Prostate gland (tissue), 2 donors: ENCODE data around the gene ANGEL1. TPM values are rescaled to one million over a fixed set of nuclear protein-coding genes. Genes with fewer than 3 reads are reported as not detected.

Source experiments
- DNase-seq: peaks from one replicate; pipeline ENCODE4 v3.0.0-alpha.2; 2019; ENCODE audit warnings: low spot score
- H3K27ac ChIP-seq, 2 donors: fragments of 200-600 bp; sonication (generic); 2 replicates each; pipeline ENCODE4 v1.5.1; 2017 to 2019
- H3K27me3 ChIP-seq: fragments of 200-600 bp; sonication (generic); replicated peaks from 2 replicates; pipeline ENCODE4 v1.5.1; 2019; ENCODE audit not compliant: insufficient read depth
- H3K36me3 ChIP-seq, 2 donors: fragments of 200-600 bp; sonication (generic); 1 replicate in 1 of 2; 2 replicates in 1 of 2; pipeline versions ENCODE4 v1.5.1 to v1.8.1; 2017 to 2019
- H3K4me1 ChIP-seq: fragments of 200-600 bp; sonication (generic); replicated peaks from 2 replicates; pipeline ENCODE4 v1.5.1; 2019
- H3K4me3 ChIP-seq, 2 donors: fragments of 200-600 bp; sonication (generic); 2 replicates each; pipeline ENCODE4 v1.5.1; 2017 to 2019
- H3K9me3 ChIP-seq: fragments of 200-600 bp; sonication (generic); 2 replicates; pipeline ENCODE4 v1.5.1; 2017
- POLR2A ChIP-seq: fragments of 450-650 bp; IDR thresholded peaks from one replicate; pipeline ENCODE4 v1.6.1; 2016; ENCODE audit warnings: antibody characterized with exemption, mild to moderate bottlenecking
- POLR2AphosphoS5 ChIP-seq: sonication (generic); formaldehyde crosslinking; IDR thresholded peaks from one replicate; pipeline ENCODE4 v1.6.1; 2017; ENCODE audit warnings: antibody characterized with exemption
- WGBS: methylation state at CpG from one replicate; pipeline ENCODE4 v1.1.5; 2018; 5-methylcytosine and 5-hydroxymethylcytosine counted together
- intact Hi-C: fragments of 100-400 bp; cut with DNase I; formaldehyde crosslinking; loops from one replicate; pipeline ENCODE4 v1.14.2; 2022
- total RNA-seq, 2 donors: library from RNA; depleted of rRNA; stranded (reverse); fragments of >200 nt; gene quantifications; one replicate each; pipeline ENCODE4 v1.1.0, GENCODE V29; 2016
- TF ChIP-seq, protein P1 (sequence below), 4 experiments: fragments of 200-600 bp in 2 of 4; fragments of 450-650 bp in 2 of 4; sonication (generic) in 2 of 4; IDR thresholded peaks; 1 replicate in 3 of 4; 2 replicates in 1 of 4; pipeline ENCODE4 v1.5.1; 2016 to 2019; ENCODE audit warnings: antibody characterized with exemption in 4 of 4, mild to moderate bottlenecking in 2 of 4, moderate library complexity in 2 of 4

The ANGEL1 gene
- total RNA-seq, 2 donors from 2014 or later = 10.3 to 58.8 TPM

DNA sequence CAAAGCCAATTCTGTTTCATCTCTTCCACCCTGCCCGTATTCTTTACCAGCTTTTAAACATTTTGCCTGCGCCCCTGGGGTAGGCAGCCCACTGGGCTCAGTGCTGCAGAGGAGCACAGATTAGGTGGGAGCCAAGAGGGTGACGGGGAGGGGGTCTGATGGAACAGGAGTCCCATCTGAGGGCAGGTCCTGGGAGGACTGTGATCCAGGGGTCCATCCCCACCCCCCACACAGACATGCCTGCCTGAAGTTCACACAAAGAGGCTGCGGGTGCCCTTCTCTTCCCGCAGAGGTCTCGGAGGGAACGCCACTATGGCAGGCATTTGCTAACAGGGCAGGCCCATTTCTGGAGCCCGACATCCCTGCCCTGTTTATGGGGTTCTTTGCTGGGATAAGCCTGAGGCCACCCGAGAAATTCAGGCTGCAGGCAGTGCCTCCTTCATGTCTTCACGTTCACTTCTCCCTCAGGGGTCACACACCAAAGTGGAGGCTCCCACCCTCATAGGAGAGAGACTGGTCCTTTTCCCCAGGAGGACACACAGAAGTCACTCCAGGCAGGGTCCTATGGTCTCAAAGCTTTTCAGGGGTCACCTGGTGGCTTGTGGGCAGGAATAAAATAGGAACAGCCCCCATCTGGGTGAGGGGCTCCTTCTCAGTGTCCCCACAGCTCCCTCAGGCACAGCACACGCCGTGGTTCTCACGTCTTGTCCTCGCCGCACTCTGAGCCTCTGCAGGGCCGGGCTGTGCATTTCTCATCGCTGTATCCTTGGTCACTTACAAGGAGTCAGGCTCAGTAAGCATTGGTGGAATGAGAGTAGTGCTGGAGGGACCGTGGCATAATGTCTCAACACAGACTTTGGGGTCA is 38.5 kb downstream of the ANGEL1 start:
- H3K27ac ChIP-seq = no peak overlapping the region
- intact Hi-C loops = no loop called here
- no peaks in the 10 kb centered on the region for H3K9me3 ChIP-seq
- H3K36me3 ChIP-seq = no peaks in the 10 kb centered on the region
- H3K27me3 ChIP-seq = no peaks in the 10 kb centered on the region
- H3K4me3 ChIP-seq = no peak overlapping the region
- H3K4me1 ChIP-seq = no peaks in the 10 kb centered on the region
- TF ChIP-seq POLR2A (no peak), POLR2AphosphoS5 (no peak)
- TF ChIP-seq, protein P1, sequence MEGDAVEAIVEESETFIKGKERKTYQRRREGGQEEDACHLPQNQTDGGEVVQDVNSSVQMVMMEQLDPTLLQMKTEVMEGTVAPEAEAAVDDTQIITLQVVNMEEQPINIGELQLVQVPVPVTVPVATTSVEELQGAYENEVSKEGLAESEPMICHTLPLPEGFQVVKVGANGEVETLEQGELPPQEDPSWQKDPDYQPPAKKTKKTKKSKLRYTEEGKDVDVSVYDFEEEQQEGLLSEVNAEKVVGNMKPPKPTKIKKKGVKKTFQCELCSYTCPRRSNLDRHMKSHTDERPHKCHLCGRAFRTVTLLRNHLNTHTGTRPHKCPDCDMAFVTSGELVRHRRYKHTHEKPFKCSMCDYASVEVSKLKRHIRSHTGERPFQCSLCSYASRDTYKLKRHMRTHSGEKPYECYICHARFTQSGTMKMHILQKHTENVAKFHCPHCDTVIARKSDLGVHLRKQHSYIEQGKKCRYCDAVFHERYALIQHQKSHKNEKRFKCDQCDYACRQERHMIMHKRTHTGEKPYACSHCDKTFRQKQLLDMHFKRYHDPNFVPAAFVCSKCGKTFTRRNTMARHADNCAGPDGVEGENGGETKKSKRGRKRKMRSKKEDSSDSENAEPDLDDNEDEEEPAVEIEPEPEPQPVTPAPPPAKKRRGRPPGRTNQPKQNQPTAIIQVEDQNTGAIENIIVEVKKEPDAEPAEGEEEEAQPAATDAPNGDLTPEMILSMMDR (IDR thresholded peaks at IDR 0.05) = no peak
- no peak for DNase-seq
- WGBS = 89% methylated on average over 17 of the region's 18 CpGs

- H3K4me1 ChIP-seq = no peaks in the 10 kb centered on the region
- no peaks in the 10 kb centered on the region for H3K9me3 ChIP-seq
- H3K36me3 ChIP-seq = no peaks in the 10 kb centered on the region
- no peak overlapping the region for H3K4me3 ChIP-seq
- TF ChIP-seq POLR2A (no peak), POLR2AphosphoS5 (no peak)
- TF ChIP-seq, protein P1 (IDR thresholded peaks at IDR 0.05) = no peak
- WGBS = 29% methylated on average over 8 of the region's 8 CpGs
- DNase-seq = no peak
- peak overlapping the region in 1 of 2 donors; percentile 38 for H3K27ac ChIP-seq
- H3K27me3 ChIP-seq = no peaks in the 10 kb centered on the region
- intact Hi-C loops = no loop called here
Observed at GRCh38 chr14:76773188-76773885, 39.3 kb downstream of the ANGEL1 start.

DNA sequence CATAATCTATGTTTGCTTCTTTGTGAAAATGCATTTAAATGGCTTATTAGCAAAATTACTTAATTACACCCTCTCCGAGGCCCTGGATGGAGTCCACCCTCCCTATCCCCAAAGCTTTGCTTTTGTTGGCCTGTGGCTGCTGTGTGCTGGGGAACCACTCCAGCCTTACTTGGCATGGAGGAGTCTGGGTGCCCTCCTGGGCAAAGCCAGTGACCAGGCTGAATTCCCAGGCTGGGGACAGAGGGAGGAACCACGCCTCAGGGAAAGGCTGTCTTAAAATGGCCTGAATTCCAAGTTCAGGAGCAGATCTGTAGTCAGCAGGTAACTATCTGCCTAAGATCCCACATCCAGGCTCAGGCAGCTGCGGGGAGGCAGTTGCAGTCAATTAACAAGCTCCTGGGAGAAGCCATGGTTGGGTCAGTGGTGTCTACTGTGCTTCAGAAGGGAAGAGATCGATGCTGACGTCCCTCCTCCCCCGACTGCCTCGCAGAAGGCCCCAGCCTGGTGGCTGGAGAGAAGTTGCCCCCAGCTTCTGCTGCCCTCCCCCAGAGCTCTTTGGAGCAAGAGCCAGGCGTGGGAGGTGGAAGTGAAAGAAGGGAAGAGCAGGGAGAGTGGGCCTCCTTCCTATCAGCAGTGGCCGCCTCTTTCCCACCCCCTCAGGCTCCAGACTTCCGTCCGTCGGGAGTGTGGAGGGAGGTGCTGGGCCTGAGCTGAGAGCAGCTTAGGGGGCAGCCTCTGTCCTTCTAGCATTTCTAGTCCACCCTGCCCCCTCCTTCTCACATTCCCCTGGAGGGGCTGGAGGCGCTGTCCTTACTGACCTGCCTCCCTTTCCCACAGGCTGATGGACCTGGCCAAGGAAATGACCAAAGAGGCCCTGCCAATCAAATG is 40.1 kb downstream of the ANGEL1 start:
- Histone ChIP-seq H3K4me3 (no peak overlapping the region), H3K4me1 (no peaks in the 10 kb centered on the region), H3K36me3 (no peaks in the 10 kb centered on the region), H3K27me3 (no peaks in the 10 kb centered on the region), H3K9me3 (no peaks in the 10 kb centered on the region), H3K27ac (peak overlapping the region in 1 of 2 donors; percentile 38)
- DNase-seq = no peak
- whole genome bisulfite sequencing = 45% methylated on average over 13 of the region's 13 CpGs
- intact Hi-C loops = no loop called here
- TF ChIP-seq, protein P1 (IDR thresholded peaks at IDR 0.05) = no peak
- TF ChIP-seq POLR2AphosphoS5 (no peak), POLR2A (no peak)

DNA sequence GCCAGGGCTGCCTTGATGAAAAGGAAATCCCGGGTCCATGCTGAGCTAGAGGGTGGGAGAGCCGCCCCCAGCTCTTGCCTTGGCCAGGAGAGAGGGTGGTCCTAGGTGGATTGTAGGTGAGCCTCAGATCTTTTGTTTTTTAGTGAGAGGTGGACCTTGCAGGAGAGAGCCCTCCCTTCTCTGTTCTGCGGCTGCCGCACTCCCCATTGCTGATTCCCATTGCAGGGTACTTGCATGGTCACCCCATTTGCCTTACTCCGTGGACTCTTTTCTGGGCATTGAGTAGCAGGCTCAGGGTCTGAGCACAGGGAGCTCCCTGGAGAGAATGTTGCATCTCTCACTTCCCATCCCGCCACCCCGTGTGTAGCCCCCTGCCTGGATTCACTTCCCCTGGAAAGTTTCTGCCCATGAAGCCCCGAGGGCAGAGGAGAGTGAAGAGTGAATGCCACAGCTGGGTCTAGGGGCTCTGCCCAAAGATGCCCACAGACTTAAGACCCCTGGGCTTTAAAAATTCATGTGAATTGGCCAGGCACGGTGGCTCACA is 41.2 kb downstream of the ANGEL1 start:
- Histone ChIP-seq H3K4me1 (no peaks in the 10 kb centered on the region), H3K27ac (no peak overlapping the region), H3K27me3 (no peaks in the 10 kb centered on the region), H3K4me3 (no peak overlapping the region), H3K9me3 (no peaks in the 10 kb centered on the region), H3K36me3 (no peaks in the 10 kb centered on the region)
- DNase-seq = no peak
- intact Hi-C loops = no loop called here
- TF ChIP-seq POLR2A = no peak
- TF ChIP-seq POLR2AphosphoS5 = no peak
- TF ChIP-seq, protein P1 (IDR thresholded peaks at IDR 0.05) = no peak
- 89% methylated on average over 9 of the region's 9 CpGs for WGBS
